Cerebellar nuclear complex (tissue), 1 donor: Measurements from ENCODE around the gene NUDT8.
"Not testable (repeated sequence)": the region's sequence is repeated elsewhere in the genome, so short reads cannot be mapped to it uniquely, and the experiment has no call there.

Experiments used
- DNase-seq, 2 experiments: peaks; one replicate each; lab custom pipeline; 2025; lab: John Stamatoyannopoulos, UW

The NUDT8 gene

GRCh38 chr11:67611704-67612587 is 17.8 kb downstream of the NUDT8 start:
- DNase-seq = no peak

- DNase-seq = no peak
Observed at GRCh38 chr11:67611165-67611564, 18.6 kb downstream of the NUDT8 start.

GRCh38 chr11:67610302-67610868 is 19.4 kb downstream of the NUDT8 start:
- no peak for DNase-seq

DNA sequence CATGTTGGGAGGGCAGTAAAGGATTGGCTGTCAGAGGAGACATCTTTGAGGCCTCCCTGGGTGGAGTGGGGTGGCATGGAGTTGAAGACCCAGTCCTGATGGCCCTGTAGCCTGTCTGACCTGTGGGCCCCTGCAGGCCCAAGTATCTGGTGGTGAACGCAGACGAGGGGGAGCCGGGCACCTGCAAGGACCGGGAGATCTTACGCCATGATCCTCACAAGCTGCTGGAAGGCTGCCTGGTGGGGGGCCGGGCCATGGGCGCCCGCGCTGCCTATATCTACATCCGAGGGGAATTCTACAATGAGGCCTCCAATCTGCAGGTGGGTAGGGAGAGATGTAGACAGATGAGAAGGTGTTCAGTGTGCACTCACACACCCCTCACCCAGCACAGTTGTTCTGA is 20.4 kb downstream of the NUDT8 start:
- DNase-seq = no peak

DNA sequence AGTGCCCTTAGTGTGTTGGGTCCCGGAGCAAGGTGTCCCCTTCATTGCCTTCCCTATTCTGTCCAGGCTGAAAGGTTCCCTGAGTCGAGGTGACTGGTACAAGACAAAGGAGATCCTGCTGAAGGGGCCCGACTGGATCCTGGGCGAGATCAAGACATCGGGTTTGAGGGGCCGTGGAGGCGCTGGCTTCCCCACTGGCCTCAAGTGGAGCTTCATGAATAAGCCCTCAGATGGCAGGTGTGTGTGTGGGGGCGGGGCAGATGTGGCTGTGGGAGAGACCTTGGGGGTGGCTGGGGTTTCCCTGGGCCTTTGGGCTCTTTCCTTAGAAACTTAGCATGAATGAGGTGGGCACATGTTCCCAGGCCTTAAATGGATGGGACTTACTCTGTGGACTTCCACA is 21.3 kb downstream of the NUDT8 start:
- no peak for DNase-seq

- DNase-seq = no peak
Observed at GRCh38 chr11:67607507-67607906, 22.2 kb downstream of the NUDT8 start.

- DNase-seq = peak; percentile 65 to 94
Observed at GRCh38 chr11:67606492-67607295, 23.0 kb downstream of the NUDT8 start, which contains the start of gene NDUFV1. TSS of gene NDUFV1 (plus strand) at chr11:67606936. CDS start at chr11:67607005, 69 bp downstream.

GRCh38 chr11:67606093-67606491 is 23.6 kb downstream of the NUDT8 start:
- no peak for DNase-seq

DNA sequence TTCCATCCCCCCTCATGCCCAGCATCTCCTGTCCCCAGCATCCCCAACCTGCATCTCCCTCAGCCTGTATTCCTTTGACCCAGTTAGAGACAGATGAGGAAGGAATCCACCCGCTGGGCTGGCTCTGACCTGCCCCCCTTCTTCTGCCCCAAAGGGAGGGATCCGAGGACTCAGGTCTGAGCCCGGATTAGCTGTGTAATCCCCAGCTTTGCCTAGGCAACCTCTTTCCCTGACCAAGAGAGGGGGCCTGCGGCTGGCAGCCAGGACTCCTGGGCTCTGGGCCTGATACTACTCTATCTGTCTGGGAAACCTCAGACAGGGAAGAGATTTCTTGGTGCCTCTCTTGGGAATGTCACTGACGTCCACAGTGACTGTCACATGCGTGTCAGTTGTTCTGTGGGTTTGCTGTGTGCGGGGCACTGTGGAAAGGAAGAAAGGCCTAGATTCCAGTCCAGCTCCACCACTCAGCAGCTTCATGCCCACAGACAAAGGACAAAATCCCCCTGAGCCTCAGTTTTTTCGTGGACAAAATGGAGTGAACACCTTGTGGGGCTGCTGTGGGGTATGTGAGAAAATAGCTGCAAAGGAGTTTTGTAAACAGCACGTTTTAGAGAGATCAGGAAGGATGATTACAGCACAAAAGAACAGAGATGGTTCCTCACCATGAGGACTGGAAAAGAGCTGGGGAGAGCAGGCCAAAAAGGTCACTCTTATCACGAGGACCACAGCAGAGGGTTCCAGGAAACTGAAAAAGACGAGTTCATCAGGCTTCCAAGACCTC is 24.3 kb downstream of the NUDT8 start:
- no peak for DNase-seq

- DNase-seq = no peak
Observed at GRCh38 chr11:67604815-67605214, 24.9 kb downstream of the NUDT8 start.

GRCh38 chr11:67604119-67604518 is 25.6 kb downstream of the NUDT8 start:
- not testable (repeated sequence) for DNase-seq

DNA sequence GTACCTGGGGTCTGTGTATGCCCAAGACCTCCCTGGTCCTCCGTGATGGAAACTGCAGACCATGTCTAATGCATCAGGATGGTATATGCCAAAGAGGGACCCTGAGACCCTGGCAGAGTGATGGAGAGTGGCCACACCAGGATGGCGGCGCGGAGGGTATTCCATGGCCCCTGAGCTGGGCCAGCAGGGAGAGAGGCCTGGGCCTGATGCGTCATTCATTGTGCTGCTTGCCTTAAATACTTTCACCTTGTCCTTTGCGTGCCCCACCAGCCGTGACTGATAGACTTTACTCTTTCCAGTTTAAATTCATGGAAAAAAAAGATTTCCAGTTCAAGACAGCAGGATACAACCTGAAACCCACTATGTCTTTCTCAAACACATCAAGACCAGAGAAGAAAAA is 28.6 kb downstream of the NUDT8 start:
- DNase-seq = no peak

DNA sequence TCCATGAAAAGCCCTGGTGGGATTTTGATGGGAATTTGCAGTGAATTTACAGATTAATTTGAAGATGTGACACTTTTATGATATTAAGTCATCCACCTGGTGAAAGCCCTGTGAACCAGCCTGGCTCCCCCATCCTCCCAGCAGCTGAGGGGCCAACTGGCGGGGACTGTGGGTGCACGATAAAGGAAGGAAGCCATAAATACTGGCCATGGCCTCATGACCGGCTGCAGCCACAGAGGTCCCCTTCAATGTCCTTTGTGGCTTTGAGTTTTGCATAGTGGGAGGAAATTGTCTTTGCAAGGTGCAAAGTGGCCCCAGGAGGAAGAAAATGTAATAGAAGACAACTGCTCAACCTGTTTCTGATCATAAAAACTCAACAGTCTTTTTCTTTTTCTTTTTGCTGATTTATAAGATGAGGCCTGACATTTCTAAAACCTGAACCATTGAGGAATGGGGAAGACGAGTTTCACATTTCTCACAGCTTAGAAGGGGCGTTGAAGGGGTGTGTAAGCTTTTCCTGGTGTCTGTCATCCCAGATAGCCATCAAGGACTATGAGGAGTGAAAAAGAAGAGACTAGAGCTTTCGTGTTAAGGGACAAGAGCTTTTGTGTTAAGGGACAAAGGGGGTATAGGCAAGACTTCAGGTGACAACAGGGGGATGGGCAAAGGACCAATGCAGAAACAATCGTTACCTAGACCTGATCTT is 29.3 kb downstream of the NUDT8 start:
- no peak for DNase-seq

- DNase-seq = no peak
Observed at GRCh38 chr11:67599149-67599548, 30.6 kb downstream of the NUDT8 start.

DNA sequence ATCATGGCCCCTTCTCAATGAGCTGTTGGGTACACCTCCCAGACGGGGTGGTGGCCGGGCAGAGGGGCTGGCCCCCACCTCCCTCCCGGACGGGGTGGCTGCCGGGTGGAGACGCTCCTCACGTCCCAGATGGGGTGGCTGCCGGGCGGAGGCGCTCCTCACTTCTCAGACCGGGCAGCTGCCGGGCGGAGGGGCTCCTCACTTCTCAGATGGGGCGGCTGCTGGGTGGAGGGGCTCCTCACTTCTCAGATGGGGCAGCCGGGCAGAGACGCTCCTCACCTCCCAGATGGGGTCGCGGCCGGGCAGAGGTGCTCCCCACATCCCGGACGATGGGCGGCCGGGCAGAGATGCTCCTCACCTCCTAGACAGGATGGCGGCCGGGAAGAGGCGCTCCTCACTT is 31.8 kb downstream of the NUDT8 start:
- DNase-seq = not testable (repeated sequence)

GRCh38 chr11:67597458-67597857 is 32.3 kb downstream of the NUDT8 start:
- DNase-seq = not testable (repeated sequence)

DNA sequence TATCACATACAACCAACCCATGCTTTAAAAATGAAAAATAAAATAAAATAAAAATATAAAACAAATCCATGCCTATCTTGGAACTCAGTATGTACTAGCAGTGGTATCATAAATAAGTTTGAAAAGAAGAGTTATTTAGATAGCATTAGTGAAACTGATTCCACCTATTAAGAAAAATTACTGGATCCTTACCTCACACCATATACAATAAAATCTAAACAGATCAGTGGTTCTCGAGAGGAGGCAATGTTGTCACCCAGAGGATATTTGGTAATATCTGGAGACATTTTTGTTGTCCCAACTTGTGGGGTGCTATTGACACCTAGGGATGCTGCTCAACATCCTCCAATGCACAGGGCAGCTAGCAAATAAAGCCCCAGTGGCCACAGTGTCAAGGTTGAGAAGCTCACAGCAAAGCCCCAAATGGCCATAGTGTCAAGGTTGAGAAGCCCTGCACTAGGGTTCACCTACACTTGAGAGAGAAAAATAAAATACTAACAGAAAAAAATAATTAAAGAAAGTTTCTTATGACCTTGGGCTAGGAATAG is 32.9 kb downstream of the NUDT8 start:
- no peak for DNase-seq

DNA sequence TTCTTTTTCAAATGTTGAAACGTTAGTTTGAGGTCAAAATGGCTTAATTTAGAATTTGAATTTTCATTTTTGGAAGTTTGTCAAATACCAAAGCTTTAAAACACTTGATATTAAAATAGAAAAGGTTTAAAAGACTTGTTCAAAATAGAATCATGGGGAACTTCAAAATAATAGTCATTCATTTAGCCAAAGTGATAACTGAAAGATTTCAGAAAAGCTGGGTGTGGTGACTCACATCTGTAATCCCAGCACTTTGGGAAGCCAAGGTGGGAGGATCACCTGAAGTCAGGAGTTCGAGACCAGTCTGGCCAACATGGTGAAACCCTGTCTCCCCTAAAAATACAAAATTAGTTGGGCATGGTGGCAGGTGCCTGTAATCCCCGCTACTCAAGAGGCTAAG is 35.3 kb downstream of the NUDT8 start:
- no peak for DNase-seq

- no peak for DNase-seq
Observed at GRCh38 chr11:67593565-67593905, 36.2 kb downstream of the NUDT8 start.

DNA sequence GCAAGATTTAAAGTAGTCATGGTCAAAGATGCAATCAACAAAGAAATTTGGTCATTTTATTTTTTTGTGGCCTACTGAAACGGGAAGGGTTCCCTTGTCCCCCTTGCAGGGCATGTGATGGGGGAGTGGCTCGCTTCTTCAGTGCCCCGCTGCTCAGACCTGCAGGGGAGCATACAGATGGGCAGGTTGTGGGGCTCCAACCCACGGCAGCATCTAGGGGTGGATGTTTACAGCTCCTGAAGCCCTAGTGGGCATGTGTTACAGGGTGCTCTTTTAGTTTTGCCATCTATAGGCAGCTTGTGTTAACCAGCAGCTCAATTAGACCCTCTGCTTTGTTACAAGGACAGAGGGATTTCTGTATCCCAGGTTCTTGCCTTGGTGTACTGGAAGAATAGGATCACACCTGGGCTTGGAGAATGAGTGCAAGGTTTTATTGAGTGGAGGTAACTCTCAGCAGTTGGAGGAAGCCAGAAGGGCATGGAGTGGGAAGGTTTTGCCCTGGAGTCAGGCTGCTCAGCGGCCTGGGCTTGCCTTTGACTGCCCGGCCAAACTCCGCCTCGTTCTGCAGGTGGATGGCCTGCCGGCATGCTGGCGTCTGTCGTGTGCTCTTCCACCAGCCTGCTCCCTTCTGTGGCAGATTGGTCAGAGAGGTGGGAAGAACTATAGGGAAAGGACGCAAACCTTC is 36.7 kb downstream of the NUDT8 start:
- no peak for DNase-seq
